CD8-positive, alpha-beta memory T cell (primary cell): ENCODE results near the gene SMIM20. TPM values are rescaled to one million over a fixed set of nuclear protein-coding genes. Genes with fewer than 3 reads are reported as not detected.

Experiments used
- polyA plus RNA-seq: library from polyadenylated mRNA; unstranded; fragments of 300-500 nt; fragmentation: Illumina TruSeq; gene quantifications from one replicate; pipeline ENCODE4 v1.2.3, GENCODE V29; 2021
- total RNA-seq, 2 experiments: library from RNA; stranded (reverse); gene quantifications; one replicate each; pipeline ENCODE4 v1.2.3, GENCODE V29; 2021

The SMIM20 gene
- total and polyA plus RNA-seq, 3 experiments from 2014 or later, result 25.1 to 47.3 (median 28.5) TPM

Other genes with a start within 250 kb of the SMIM20 start
- gene SEL1L3, start 51.2 kb upstream of the SMIM20 start, total RNA-seq, result 10 to 100 TPM; 36.4 to 46.2 TPM
- 63.7 TPM for gene SEL1L3, start 51.2 kb upstream of the SMIM20 start, polyA plus RNA-seq